Gastroesophageal sphincter (tissue), 4 donors: ENCODE measurements around the gene CHCHD6. TPM values are rescaled to one million over a fixed set of nuclear protein-coding genes. Genes with fewer than 3 reads are reported as not detected.

ENCODE experiments used
- ATAC-seq: fragments of 150-250 bp; one replicate; pipeline ENCODE4 v1.9.1; 2016; ENCODE audit warnings: mild to moderate bottlenecking, moderate library complexity
- H3K27ac ChIP-seq, 4 donors: fragments of 200-600 bp; sonication (generic) in 3 of 4; 1 replicate in 3 of 4; 2 replicates in 1 of 4; pipeline ENCODE4 v1.5.1; 2016 to 2019
- H3K27me3 ChIP-seq: fragments of 200-600 bp; sonication (generic); one replicate; pipeline ENCODE4 v1.5.1; 2019
- H3K36me3 ChIP-seq, 2 donors: fragments of 200-600 bp; sonication (generic); one replicate each; pipeline ENCODE4 v1.5.1; 2019; ENCODE audit warnings: control low read depth in 1 of 2
- H3K4me1 ChIP-seq, 3 donors: fragments of 200-600 bp; sonication (generic); 1 replicate in 2 of 3; 2 replicates in 1 of 3; pipeline ENCODE4 v1.5.1; 2016 to 2019; ENCODE audit warnings: control low read depth in 2 of 3
- H3K4me3 ChIP-seq, 2 donors: fragments of 200-600 bp; sonication (generic); one replicate each; pipeline ENCODE4 v1.5.1; 2019; ENCODE audit warnings: mild to moderate bottlenecking in 1 of 2, moderate library complexity in 1 of 2
- H3K9me3 ChIP-seq, 3 donors: fragments of 200-600 bp; sonication (generic); one replicate each; pipeline ENCODE4 v1.5.1; 2017 to 2019; ENCODE audit warnings: control low read depth in 2 of 3
- CTCF ChIP-seq, 4 experiments: fragments of 200-600 bp in 2 of 4; fragments of 450-650 bp in 2 of 4; sonication (generic) in 1 of 4; IDR thresholded peaks; one replicate each; pipeline ENCODE4 v1.5.1; 2017 to 2019; ENCODE audit warnings: antibody characterized with exemption in 4 of 4, mild to moderate bottlenecking in 2 of 4, moderate library complexity in 2 of 4
- EP300 ChIP-seq: sonication (generic); formaldehyde crosslinking; IDR thresholded peaks from one replicate; pipeline ENCODE4 v1.6.1; 2017; ENCODE audit warnings: antibody characterized with exemption, mild to moderate bottlenecking
- POLR2A ChIP-seq, 2 donors: fragments of 450-650 bp; IDR thresholded peaks; one replicate each; pipeline ENCODE4 v1.6.1; 2017; ENCODE audit warnings: antibody characterized with exemption in 2 of 2, mild to moderate bottlenecking in 2 of 2, moderate library complexity in 1 of 2
- POLR2AphosphoS5 ChIP-seq: sonication (generic); formaldehyde crosslinking; IDR thresholded peaks from one replicate; pipeline ENCODE4 v1.6.1; 2017; ENCODE audit warnings: antibody characterized with exemption
- WGBS, 2 donors: methylation state at CpG; one replicate each; pipeline ENCODE4 v1.1.5; 2018; ENCODE audit warnings: low coverage in 1 of 2; 5-methylcytosine and 5-hydroxymethylcytosine counted together
- total RNA-seq, 4 donors: library from RNA; depleted of rRNA; stranded (reverse); fragments of >200 nt; gene quantifications; one replicate each; pipeline ENCODE4 v1.1.0, GENCODE V29; 2016

Gene CHCHD6
- total RNA-seq, 4 donors from 2014 or later, result 8.5 to 37.2 (median 15.2) TPM

- Histone ChIP-seq H3K36me3 (peaks cover 0 to 5% of the 10 kb centered on the region in 2 donors), H3K4me1 (no peaks in the 10 kb centered on the region), H3K9me3 (no peaks in the 10 kb centered on the region), H3K27me3 (no peaks in the 10 kb centered on the region), H3K4me3 (no peak overlapping the region), H3K27ac (no peak overlapping the region)
- TF ChIP-seq POLR2AphosphoS5, result no peak
- no peak for TF ChIP-seq CTCF (IDR thresholded peaks at IDR 0.05)
- no peak for TF ChIP-seq POLR2A (IDR thresholded peaks at IDR 0.05)
- TF ChIP-seq EP300, result no peak
- ATAC-seq, result no peak
- 56 to 90% methylated on average over 8 to 13 of the region's 18 CpGs for WGBS, 2 donors
These were observed 42.5 kb downstream of the CHCHD6 start for GRCh38 chr3:126746395-126747177.

GRCh38 chr3:126747768-126748167 is 43.7 kb downstream of the CHCHD6 start:
- Histone ChIP-seq H3K27me3 (no peaks in the 10 kb centered on the region), H3K9me3 (no peaks in the 10 kb centered on the region), H3K36me3 (no peaks in the 10 kb centered on the region), H3K4me3 (no peak overlapping the region), H3K27ac (no peak overlapping the region), H3K4me1 (peaks cover 0 to 10% (median 5%) of the 10 kb centered on the region in 3 donors)
- ATAC-seq, result no peak
- TF ChIP-seq POLR2A (IDR thresholded peaks at IDR 0.05) (no peak), EP300 (no peak), CTCF (IDR thresholded peaks at IDR 0.05) (no peak), POLR2AphosphoS5 (no peak)
- 89 to 91% methylated on average over 5 to 6 of the region's 6 CpGs for WGBS, 2 donors

- H3K27ac ChIP-seq, result no peak overlapping the region
- TF ChIP-seq CTCF (IDR thresholded peaks at IDR 0.05) (no peak), POLR2AphosphoS5 (no peak)
- 82% methylated on average over 5 of the region's 5 CpGs; no CpG with 5 or more reads in 1 of the 2 donors for WGBS, 2 donors
- peaks cover 0 to 20% (median 5%) of the 10 kb centered on the region in 3 donors for H3K4me1 ChIP-seq
- no peaks in the 10 kb centered on the region for H3K36me3 ChIP-seq
- no peak overlapping the region for H3K4me3 ChIP-seq
- no peaks in the 10 kb centered on the region for H3K27me3 ChIP-seq
- ATAC-seq, result no peak
- H3K9me3 ChIP-seq, result no peaks in the 10 kb centered on the region
These were observed 44.9 kb downstream of the CHCHD6 start for GRCh38 chr3:126748701-126749546.

GRCh38 chr3:126749547-126749875 is 45.5 kb downstream of the CHCHD6 start:
- Histone ChIP-seq H3K4me3 (no peak overlapping the region), H3K4me1 (peaks cover 0 to 20% (median 5%) of the 10 kb centered on the region in 3 donors), H3K27ac (no peak overlapping the region), H3K36me3 (no peaks in the 10 kb centered on the region), H3K9me3 (no peaks in the 10 kb centered on the region), H3K27me3 (no peaks in the 10 kb centered on the region)
- TF ChIP-seq POLR2A (IDR thresholded peaks at IDR 0.05) (no peak), POLR2AphosphoS5 (no peak), CTCF (IDR thresholded peaks at IDR 0.05) (no peak), EP300 (no peak)
- WGBS, 2 donors, result 97% methylated on average over 3 of the region's 3 CpGs; no CpG with 5 or more reads in 1 of the 2 donors
- ATAC-seq, result no peak
